NCI-H1436 treated with DMSO at 0.1 percent for 48 hours (cell line): ENCODE results near the gene RBMS1.

Experiments
- DNase-seq: peaks from one replicate; lab custom pipeline; 2025; lab: John Stamatoyannopoulos, UW

The RBMS1 gene

DNA sequence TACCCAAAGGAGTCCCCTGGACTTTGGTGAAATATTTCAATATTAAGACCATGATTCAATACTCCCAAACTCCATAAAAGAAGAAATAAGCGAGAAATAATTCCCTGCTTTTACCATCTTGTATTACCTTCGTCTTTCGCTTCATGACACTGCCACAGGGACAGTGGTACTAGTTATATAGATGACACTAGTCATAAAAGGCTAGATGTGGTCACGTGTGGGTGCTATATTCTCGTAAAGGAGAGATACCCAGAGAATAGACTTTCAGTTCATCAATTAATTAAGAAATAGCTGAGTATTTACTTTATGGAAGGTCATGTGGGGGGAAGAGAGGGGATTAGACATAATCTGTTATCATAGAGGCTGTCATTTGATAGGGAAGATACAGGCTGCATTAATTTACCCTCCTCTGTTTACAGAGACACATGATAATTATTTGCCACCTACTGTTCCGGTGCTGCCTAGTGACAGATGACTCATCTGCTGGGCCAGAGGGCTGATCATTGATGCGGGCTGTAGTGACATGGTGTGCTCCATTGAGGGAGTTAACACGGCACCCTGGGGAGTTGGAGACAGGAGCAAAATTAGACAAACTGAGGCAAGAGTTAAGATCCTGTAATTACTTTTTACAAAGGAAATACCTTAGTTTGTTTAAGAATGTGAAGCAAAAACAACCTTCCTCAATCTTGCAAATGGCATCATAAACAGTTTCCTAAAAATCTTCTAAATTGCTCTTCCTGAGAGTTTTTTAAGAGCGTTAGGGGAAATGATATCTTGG, 215.3 kb downstream of the RBMS1 start:
- no peak for DNase-seq

DNA sequence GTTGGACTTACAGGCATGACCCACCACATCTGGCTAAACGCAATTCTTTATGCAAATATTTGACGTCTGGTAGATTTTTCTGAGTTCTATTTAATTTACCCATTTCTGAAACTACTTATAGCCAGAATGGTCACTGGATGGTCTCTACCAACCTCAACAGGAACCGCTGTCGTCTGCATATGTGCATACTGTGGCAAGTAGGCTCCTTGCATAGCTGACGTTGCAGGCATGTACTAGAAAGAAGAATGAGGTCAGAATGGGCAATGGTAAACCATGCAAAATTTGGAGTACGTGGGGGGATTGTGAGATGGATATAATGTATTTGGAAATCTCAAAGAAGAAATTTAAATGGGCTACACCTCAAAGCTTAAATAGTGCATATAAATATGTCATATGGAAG, 216.5 kb downstream of the RBMS1 start:
- no peak for DNase-seq

DNA sequence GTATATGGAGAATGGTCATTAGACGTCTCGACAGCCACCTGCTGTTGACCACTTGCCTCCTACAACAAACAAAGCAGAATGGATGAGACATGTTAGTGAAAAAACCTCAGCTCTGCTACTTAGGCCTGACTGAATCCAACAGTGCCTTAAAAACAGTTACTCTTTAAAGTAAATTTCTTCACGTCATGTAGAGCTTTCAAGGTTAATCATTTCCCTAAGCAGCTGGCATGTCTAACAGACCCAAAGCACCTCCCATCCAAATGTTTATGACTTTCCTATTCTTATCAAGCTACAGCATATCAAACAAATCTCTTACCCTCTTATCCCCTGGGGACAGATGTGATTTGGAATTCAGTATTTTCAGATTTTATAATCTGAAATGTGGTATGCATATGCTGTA, 218.0 kb downstream of the RBMS1 start:
- DNase-seq: no peak

DNA sequence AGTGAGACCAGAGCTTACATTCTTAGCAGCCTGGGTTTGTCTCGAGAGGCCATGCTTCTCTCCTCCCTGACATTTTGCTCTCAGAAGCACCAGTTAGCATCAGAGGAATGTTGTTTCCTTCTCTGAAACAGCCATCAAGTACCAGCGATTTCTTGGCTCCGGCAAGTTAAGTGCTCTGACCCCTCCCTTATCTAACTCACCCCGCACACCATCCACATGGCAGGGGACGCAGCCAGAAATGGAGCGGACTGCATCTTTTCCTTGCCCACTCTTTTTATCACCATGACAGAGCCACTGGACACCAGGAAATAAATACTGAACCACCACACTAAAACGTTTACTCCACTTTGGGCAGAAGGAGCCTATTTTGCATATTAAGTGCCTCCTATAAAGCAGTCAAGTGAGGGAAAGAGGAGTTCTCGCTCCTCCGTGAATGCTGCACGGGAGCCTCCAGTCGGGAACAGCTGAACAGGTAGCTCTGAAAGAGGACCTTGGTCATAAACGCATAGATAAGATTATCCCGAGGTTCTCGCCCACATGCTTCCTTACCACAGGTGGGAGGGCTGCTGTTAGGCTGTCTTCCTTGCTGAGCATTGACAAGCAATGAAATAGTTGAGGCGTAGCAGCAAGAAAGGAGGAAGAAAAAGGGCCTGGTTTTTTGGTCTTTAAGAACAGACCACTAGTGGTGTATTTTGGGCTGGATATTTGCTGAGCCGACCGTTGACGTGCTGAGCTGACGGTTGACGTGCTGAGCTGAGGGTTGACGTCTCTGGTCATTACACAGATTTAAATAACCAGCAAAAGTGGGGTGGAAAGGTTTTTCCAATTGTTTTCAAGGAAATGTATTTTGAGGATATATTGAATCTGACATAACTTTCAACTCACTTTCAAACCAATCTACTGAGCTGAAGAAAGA, 222.2 kb downstream of the RBMS1 start:
- DNase-seq: no peak

DNA sequence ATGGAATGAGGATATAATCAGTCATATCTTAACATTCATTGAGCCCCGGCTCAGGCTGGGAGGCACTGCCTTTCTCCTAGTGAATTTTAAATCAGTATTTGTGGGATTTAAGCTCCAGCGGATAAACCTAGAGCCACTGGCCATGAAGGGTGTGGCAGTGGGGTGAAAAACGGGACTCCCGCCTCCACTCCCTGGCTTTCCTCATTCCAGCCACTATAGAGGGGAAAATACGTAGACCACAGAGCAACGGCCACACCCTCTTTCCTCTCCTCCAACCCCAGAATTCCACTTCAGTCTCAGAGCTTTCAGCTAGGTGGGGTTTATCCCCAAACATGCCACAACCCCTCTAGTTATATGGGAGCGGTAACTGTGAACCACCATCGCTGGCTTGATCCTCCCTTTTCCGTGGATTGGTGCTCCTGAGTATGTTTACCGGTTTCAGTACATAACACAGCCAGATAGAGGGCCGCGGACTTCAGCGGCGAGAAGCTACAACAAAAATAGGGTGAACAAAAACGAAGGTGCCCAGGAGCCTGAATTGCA, 223.0 kb downstream of the RBMS1 start:
- DNase-seq: no peak

DNA sequence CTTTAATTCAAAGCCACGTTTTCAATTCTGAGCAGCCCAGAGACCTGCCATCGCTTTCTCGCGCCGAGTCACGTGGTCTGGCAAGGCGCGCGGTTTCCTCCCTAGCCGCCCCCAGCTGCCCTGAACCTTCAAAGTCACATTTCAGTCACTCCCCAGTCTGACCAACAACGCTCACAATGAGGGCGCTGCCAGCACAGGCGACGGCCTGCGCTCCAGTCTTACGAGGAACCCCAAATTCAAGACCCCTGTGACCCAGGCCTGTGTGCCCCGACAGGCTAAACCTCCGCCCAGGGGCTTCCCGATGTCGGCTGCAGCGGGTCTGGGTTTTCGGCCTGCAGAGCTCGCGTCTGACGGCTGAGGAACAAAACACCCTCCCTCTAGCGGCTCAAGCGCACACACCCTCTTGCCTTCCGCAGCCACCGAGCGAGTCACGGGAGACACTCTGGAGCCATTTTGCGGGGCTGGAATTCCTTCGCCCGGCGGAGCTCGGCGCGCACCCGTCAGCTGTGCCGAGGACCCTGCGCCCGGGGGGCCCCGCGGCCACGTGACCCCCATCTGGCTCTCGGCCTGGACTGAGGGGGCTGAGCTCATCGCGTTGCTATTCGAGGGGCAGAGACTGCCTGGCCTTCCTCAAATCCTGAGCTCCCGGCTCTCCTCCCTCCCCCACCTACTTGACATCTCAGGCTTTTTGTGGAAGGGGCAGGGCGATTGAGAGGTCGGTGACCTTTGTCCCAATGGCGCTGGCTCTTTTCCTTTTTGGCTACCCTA, 223.6 kb downstream of the RBMS1 start:
- DNase-seq: no peak

DNA sequence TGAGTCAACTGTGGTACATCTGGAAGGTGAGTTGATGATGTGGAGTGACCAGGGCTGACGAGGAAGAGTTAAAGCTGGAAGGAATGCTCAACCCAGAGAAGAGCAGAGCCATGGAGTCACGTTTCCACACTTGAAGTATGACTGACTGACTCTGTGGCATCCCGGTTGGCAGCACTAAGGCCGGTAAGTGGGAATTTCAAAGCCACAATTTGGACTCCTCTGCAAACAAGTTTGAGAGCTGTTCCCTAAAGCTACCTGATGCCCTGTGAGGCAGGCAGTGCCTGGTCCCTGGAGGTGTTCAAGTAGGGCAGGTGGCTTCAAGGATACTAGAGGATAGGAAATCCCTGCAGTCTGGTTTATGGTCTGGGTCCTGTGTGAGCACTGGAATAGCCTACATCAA, 224.2 kb downstream of the RBMS1 start:
- no peak for DNase-seq

DNA sequence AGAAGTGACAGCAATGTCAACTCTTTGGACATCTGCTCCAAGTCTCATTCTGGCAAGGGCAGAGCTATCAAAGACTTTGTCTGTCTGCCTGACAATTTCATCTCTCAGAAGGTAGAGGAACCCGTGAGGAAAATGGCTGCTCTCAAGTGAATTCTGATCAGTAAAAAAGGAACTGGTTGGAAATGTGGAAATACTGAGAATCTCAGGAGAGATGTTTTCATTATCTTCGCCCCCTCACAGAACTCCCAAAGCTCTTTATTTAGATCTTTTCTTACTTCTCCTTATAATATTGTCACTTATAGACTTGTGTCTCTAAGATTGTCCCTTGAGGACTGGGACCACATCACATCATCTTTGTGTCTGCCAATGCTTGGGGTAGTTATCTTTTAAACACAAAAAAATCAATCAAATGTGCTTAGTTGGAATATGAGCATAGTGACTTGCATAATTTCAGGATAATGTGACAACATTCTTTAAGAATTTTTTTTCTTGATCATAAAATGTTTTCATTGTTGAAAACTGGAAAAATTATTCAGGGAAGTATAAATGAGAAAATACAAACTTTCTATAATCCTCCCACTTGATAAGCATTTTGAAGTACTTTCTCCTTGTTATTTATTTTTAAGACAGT, 225.3 kb downstream of the RBMS1 start:
- DNase-seq: no peak

DNA sequence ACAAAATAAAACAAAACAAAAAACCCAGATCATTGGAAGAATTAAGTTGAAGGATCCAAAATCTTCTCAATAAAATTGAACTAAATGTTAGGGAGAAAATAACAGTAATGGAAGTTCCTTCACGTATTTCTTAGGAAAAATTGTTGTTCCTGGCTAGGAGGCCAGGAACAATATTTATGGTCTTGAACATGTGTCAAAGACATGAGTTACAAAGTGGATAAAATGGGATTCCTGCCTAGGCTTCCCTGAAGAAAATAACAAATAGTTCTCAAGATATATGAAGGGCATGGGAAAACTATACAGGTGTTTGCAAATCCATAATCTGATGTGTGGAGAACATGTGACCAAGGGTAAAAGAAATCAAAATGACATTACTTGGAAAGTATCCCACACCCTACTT, 225.9 kb downstream of the RBMS1 start:
- DNase-seq: no peak

DNA sequence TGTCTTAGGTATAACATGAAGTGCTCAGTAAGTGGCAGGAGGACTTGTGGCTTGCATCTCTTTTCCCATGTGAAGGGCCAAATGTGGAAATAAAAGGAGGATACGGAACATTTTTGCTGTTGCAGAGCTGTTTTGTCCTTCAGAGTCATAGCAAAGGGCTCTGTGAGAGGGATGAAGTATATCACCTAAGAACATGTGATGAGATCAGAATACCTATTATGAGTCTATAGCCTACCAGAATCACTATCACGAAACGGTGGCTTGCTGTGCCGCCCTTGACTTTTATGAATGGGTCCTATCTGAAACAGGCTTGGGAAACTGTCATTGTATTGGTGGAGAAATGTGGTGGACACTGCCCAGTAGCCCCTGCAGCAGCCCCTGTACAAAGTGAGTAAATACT, 226.6 kb downstream of the RBMS1 start:
- no peak for DNase-seq

DNA sequence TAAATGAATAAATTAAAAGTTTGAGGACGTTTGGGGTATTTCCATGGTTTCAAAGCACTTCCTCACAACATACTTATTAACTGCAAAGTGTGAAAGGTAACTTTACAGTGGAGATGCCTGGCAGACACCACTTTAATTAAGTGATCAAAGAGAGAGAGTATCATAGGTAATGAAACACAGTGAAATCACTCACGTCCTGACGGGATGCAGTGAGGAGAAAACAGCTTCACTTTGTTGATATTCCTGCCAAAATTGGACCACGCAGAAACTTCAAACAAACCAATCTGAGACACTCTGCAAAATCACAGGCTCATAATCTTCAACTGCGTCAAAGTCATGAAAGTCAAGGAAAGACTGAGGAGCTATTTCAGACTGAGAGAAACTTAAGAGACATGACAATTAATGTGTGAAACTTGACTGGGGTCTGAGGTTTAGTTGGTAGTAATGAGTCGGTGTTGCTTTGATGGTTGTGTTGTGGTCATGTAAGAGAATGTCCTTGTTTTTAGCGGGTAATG, 227.5 kb downstream of the RBMS1 start:
- DNase-seq: no peak

DNA sequence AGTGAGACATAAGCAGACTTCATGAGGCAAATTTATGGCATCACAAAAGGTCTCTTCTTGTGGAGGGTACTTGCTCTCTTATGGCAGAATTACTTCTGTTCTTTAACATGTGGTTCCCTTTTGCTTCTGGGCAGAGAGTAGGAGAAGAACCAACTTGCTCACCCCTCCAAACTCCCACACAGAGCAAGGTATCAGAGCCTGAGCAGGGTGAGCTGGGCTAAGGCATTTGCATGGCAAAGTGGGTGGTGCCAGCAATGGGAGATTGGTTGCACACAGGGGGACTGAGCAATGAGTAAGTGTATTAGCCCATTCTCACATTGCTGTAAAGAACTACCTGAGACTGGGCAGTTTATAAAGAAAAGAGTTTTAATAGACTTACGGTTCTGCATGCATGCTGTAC, 229.3 kb downstream of the RBMS1 start:
- DNase-seq: no peak

DNA sequence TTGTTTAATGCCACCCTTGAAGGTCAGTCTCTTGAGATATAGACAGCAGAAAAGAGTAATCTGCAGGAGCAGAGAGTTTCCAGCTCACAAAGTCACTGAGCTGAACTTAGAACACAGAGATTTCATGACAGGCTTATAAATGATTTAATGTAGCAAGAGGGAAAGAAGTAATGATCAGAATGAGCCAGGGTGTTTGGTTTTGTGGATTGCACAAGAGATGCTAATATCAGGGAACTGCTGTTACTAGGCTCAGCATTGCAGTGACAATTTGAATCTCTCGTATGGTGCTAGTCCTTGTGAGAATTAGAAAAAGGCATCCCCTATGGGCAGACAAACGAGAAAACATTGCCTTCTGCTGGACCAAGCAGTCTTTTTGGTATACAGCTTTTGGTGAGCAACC, 231.9 kb downstream of the RBMS1 start:
- DNase-seq: no peak

DNA sequence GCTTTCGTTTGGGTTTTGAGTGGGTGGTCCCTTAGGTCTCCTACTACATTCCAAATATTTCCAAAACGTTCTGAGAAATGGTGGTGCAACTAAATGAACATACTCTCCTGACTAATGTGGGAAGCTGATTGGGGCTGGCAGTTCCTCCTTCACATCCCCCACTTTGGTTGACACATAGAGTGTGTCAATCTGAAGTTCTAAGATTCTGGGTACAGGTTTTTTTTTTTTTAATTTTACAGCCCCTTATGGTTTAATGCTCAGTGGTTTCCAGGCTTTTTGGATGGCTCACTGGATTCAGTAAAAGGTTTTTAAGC, 235.2 kb downstream of the RBMS1 start:
- DNase-seq: no peak

DNA sequence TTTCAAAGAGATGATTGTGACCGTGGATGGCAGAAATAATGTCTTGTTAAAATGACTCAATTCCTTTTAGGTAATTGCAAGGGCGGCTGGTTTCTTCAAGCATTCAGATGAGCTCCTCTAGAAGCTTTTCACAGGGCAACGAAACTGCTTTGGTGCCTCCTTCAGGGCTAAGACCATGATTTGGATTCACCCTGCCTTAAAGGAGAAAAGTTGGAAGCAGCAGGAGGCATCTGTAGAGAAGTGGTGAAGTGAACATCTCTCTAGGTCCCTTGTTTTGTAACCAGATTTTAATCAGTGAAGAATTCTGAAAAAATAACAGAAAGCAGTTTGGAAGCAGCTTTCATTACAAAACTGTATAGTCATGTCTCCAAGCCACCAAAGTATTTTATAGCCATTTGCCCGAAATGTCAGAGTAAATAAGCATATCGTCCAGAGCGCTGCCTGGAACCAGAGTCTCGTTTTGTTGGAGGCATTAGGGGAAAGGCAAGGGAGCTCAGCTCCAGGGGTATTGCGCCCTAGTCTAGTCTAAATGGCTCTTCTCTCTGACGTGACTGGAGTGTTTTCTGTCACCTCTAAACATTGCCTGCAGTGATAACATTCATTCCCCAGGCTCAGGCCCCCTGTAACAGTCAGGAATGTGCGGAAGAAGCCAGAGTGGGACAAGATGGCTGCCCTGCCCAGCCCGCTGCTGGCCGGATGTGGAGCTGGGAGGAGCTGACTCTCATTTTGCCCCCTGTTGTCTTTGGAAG, 235.7 kb downstream of the RBMS1 start:
- DNase-seq: no peak

DNA sequence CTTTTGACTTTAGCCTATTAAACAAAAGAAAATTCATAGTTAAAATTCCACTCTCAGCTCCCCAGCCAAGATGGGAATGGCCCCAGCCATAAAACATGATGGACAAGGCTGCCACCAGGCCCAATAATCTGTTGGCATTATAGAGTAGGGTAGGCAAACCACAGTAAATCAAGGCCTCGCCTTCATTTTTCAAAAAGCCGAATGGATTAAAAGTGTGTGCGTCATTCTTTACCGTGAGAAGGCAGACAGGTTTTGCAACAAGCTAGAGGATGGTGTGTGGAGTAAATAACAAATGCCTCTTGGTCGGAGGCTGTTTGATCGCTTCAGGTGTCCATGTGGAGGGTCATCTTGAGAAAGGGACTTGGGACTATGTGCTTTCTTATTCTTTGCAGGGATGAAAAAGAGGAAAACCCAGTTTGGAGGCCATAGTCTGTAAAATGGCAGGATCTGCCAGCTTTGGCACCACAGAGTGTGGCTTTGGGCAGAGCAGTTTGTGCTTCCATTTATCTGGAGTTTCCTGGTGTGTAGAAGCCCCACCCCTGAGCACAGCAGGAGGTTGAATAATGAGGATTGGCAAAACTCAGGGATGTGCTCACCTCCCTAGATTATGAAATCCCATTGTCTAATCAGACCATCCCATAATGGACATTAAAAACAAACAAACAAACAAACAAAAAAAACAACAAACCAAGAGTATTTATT, 236.4 kb downstream of the RBMS1 start:
- DNase-seq: no peak

DNA sequence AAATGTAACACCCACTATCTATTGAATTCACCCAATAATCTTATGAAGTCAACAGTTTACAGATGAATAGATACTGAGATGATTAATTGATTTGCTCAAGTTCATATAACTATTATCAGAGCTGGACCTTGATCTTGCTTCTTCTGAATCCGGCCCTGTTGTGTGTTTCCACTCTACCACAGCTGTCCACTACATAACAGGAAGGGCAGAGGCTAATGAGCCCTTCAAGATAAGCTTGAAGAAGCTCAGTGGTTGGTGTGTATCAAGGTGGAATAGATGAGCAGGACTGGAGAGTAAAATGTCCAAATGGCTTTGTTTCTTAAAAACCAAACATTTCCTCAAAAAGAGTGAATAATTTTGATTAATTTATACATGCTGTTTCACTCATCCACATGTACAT, 237.1 kb downstream of the RBMS1 start:
- no peak for DNase-seq

DNA sequence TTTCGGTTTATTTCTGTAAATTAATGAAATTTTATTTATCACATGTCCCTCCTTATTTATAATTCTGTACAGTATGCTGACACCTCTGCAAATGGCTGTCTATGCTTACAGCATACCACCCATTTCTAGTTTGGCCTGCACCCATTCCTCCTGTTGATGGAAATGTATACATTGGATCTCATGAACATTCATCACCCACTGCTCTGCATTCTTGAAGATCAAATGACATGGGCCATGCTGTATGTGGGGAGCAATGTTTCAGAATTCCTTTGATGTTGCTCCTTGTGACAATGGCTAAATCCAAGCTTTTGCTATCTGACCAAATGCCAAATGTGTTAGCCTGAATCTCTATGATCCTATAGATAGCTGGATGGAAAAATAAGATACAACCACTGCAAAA, 238.2 kb downstream of the RBMS1 start:
- no peak for DNase-seq

DNA sequence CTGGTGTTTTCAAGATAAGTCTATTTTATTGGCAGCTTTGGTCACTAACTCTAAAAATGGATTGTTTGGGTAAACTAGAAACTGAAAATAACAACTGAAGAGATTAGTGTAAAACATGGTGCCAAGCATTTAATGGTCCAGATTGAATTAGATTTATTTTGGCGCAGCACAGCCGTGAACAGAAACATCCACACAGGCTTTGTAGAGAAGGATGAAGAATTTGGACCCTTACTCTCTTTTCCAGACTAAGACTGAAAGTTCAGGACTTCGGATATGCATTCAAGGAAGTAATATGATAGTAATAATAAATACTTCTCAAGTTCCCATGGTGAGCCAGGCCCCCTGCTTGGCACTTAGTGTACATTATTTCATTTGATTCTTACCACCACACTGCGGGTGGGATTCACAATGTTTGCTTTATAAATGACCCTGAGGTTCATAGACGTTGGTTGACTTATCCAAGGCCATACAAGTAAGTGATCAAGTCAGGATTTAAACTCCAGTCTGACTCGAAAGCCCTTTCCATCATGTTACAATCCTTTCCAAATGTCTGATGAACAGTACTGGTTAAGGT, 239.3 kb downstream of the RBMS1 start:
- no peak for DNase-seq
